GOT3 (cell line): Measurements from ENCODE around the gene UTP4.
"Not testable (repeated sequence)": the region's sequence is repeated elsewhere in the genome, so short reads cannot be mapped to it uniquely, and the experiment has no call there.

Source experiments
- DNase-seq: peaks from one replicate; lab custom pipeline; 2025; ENCODE audit warnings: mixed read lengths; lab: John Stamatoyannopoulos, UW

The UTP4 gene

GRCh38 chr16:69131167-69131838, 1.1 kb upstream of the UTP4 start:
- DNase-seq: no peak

- peak; percentile 19 for DNase-seq
Observed at GRCh38 chr16:69131839-69132423, 518 bp upstream of the UTP4 start.

- no peak for DNase-seq
Observed at GRCh38 chr16:69133373-69133954, 1.0 kb downstream of the UTP4 start.

GRCh38 chr16:69138608-69139007, 6.2 kb downstream of the UTP4 start:
- DNase-seq: no peak

- not testable (repeated sequence) for DNase-seq
Observed at GRCh38 chr16:69139464-69139863, 7.0 kb downstream of the UTP4 start.

- no peak for DNase-seq
Observed at GRCh38 chr16:69141014-69141413, 8.6 kb downstream of the UTP4 start.

- no peak for DNase-seq
Observed at GRCh38 chr16:69141936-69142335, 9.5 kb downstream of the UTP4 start.

- no peak for DNase-seq
Observed at GRCh38 chr16:69143116-69143515, 10.7 kb downstream of the UTP4 start.

GRCh38 chr16:69145658-69146057, 13.2 kb downstream of the UTP4 start:
- DNase-seq: no peak

- not testable (repeated sequence) for DNase-seq
Observed at GRCh38 chr16:69149621-69150020, 17.2 kb downstream of the UTP4 start.

- DNase-seq: no peak
Observed at GRCh38 chr16:69150146-69150865, 17.9 kb downstream of the UTP4 start.

GRCh38 chr16:69157196-69157595, 24.7 kb downstream of the UTP4 start:
- DNase-seq: no peak

- no peak for DNase-seq
Observed at GRCh38 chr16:69160192-69160591, 27.7 kb downstream of the UTP4 start.

- DNase-seq: no peak
Observed at GRCh38 chr16:69165584-69165983, 33.1 kb downstream of the UTP4 start.

GRCh38 chr16:69166221-69166833, 33.9 kb downstream of the UTP4 start:
- no peak for DNase-seq

- no peak for DNase-seq
Observed at GRCh38 chr16:69166946-69167930, 34.8 kb downstream of the UTP4 start.

- DNase-seq: no peak
Observed at GRCh38 chr16:69169051-69169450, 36.6 kb downstream of the UTP4 start.

- DNase-seq: no peak
Observed at GRCh38 chr16:69169607-69170352, 37.3 kb downstream of the UTP4 start.

- DNase-seq: no peak
Observed at GRCh38 chr16:69171325-69172084, 39.1 kb downstream of the UTP4 start.
